Coronary artery (tissue), 2 donors: Measurements from ENCODE around the gene GPR15.

Experiments used
- DNase-seq: peaks from one replicate; pipeline ENCODE4 v3.0.0-alpha.2; 2017; ENCODE audit warnings: low spot score
- H3K27ac ChIP-seq, 2 donors: fragments of 200-600 bp; sonication (generic); one replicate each; pipeline ENCODE4 v1.5.1; 2016 to 2019
- H3K4me3 ChIP-seq: fragments of 200-600 bp; sonication (generic); 2 replicates; pipeline ENCODE4 v1.5.1; 2016; ENCODE audit warnings: mild to moderate bottlenecking, moderate library complexity
- TF ChIP-seq, protein P1 (sequence below): fragments of 200-600 bp; sonication (generic); IDR thresholded peaks from one replicate; pipeline ENCODE4 v1.5.1; 2019; ENCODE audit warnings: antibody characterized with exemption

The GPR15 gene

DNA sequence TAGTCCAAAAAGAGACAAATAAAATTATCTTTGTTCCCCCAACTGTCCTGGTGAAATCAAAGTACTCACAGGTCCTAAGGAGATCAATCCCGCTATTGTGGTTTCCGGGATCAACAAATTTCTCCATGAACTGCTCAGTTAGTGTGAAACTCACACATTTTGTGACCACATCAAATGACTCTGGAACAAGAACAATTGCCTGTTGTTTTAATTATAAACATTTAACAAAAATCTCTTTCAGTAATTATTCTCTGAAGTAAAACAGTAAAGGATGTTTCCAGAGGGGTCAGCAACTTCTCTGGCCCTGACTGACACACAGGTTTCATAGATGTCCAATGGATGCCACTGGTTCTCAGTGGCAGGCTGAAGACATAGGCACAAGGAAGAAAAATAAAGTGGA lies 13.0 kb upstream of the GPR15 start:
- DNase-seq, result no peak
- H3K4me3 ChIP-seq, result no peak overlapping the region
- TF ChIP-seq, protein P1, sequence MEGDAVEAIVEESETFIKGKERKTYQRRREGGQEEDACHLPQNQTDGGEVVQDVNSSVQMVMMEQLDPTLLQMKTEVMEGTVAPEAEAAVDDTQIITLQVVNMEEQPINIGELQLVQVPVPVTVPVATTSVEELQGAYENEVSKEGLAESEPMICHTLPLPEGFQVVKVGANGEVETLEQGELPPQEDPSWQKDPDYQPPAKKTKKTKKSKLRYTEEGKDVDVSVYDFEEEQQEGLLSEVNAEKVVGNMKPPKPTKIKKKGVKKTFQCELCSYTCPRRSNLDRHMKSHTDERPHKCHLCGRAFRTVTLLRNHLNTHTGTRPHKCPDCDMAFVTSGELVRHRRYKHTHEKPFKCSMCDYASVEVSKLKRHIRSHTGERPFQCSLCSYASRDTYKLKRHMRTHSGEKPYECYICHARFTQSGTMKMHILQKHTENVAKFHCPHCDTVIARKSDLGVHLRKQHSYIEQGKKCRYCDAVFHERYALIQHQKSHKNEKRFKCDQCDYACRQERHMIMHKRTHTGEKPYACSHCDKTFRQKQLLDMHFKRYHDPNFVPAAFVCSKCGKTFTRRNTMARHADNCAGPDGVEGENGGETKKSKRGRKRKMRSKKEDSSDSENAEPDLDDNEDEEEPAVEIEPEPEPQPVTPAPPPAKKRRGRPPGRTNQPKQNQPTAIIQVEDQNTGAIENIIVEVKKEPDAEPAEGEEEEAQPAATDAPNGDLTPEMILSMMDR, result no peak
- H3K27ac ChIP-seq, result no peak overlapping the region

DNA sequence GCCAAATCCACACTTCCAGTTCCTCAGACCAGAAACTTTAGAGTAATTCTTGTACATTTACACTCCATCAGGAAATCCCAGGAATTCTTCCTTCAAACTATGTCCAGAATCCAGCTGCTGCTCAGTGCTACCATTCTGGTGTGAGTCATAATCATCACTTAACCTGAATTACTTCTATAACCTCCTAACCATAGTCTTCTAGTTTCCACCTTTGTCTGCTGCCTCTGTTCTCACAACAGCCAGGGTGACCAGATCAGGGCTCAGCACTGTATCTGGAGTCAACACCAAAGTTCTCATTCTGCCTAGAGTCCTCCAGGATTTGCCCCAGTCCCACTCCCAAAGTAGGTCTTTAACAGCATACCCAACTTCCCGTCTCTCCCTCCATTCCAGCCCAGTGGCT lies 12.4 kb upstream of the GPR15 start:
- DNase-seq, result no peak
- H3K27ac ChIP-seq, result no peak overlapping the region

DNA sequence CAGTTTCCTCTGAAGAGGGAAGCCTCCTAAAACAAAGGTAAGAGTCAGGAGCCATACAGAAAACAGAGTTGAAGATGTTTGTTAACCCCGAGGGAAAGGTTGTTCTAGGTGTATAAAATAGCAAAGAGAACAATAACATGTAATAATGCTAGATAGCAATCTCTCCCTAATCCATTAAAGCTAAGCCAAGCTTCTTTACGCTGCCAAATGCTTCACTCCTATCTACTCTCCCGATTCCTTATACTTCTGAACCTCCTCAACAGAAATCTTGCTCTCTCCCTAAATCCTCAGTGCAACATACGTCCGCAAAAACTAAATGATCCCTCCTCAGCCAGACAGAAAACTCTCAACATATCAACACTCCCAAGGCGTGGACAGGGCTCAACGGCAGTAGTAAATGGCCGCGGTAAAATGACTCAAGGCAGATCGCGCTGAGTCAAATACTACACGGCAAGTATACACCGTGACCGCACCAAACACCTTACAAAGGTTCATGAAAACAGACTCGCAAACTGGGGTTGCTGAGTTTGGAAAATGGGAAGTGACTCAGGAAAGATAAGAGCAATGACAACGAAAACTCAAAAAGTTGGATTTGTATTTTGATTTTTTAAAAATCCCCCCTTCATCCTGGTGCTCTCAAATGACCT lies 9.8 kb upstream of the GPR15 start:
- TF ChIP-seq, protein P1, result no peak
- H3K27ac ChIP-seq, result peak overlapping the region; percentile 95 to 98
- peak overlapping the region; percentile 91 for H3K4me3 ChIP-seq
- no peak for DNase-seq

More for the DNA sequence above, 12.4 kb upstream of the GPR15 start:
- H3K4me3 ChIP-seq, result no peak overlapping the region
- TF ChIP-seq, protein P1, result no peak

DNA sequence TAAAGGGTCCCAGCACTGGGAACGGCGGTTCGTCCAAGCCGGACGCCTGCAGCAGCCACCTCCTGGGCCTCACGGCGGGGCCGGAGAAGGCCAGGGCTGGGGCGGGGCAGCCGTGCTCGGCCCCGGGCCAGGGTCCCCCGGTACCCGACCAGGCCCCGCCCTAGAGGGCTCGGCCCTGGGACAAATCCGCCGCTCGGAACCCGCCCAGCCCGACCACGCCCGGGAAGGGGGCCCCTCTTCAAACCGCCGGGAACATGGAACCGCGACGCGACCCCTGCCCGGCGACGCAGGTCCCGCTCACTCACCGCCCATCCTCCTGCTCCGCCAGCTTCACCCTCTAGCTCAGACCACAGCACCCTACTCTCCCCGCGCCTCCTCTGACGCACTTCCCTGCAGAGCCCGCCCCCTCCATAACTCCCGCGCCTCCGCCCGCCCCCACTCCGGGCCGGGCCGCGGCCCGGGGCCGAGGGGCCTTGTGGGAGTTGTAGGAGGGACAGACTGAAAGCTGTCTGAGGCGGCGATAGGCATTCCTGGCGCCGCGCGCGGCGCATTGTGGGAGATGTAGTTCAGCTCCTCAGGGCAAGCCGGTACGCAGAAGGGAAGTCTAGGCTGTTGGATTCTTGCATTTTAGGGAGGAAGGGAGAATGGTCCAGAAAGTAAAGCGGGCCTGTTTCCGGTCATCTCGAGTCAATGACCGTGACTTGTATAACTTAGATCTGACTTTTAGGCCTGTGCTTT lies 9.1 kb upstream of the GPR15 start, which contains the start of gene CLDND1:
Gene CLDND1 (minus strand): TSS at position 359 of the 738 bp plus-strand sequence. CDS start 1,478 bp downstream, outside the sequence.
- DNase-seq, result peak; percentile 99
- TF ChIP-seq, protein P1, result no peak
- H3K4me3 ChIP-seq, result peak within 1 kb of the TSS; percentile 91
- peak within 1 kb of the TSS; percentile 95 to 98 for H3K27ac ChIP-seq

DNA sequence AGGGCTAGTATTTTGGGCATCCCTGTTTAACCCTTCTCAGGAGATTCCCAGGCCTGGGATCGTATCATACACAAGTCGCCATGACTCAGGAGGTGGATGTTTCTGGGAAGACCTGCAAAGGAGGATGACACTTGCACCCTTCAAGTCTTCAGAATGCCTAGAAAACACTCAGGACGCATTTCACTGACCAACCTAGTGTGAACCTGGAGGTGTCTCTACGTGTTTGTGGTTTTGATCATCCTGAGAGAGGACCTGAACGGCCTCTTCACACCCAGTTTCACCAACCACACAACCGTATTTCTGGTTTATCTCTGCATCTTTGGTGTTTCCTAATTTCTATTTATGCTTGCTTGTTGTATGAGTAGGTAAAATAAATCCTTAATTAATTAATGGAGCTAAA lies 6.3 kb upstream of the GPR15 start:
- Histone ChIP-seq H3K27ac (no peak overlapping the region), H3K4me3 (no peak overlapping the region)
- no peak for DNase-seq
- TF ChIP-seq, protein P1, result no peak

DNA sequence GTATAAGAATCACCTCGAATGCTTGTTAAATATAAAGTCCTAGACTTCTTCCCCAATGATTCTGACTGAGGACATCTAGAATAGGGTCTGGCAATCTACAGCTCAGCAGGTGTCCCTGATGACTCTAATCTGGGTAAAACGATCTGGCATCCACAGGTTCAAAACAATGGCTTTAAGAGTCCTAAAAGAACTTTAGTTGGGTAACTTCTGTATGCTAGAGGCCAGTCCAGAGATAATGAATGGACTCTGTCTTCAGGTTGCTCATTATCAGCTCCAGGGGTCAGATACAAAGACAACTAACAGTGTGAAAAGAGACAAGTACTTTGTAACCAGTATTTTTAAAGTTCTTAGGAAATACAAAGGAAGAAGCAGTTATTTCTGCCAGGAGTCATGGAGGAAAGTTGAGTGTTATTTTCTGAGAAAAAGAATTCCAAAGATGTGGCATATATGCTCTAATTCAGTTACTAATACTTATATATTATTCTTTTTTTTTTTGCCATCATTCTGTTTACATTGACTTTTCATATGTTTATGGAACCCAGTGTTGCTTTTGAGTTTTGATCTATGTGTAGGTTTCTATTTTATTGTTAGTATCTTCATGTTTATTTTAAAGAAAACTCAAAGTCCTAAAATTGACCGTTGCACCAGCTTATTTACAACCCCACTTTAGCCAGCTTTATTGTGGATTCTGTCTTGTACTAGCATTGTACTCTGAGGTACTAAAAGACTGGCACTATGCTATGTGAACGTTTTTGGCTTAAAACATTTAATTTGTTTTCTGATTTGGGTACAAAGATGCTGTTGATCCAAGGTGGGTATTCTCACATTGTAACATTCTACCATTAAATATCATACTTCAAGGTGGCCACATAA lies 3.1 kb upstream of the GPR15 start:
- Histone ChIP-seq H3K4me3 (no peak overlapping the region), H3K27ac (no peak overlapping the region)
- no peak for DNase-seq
- TF ChIP-seq, protein P1, result no peak
